ENCODE results near the gene OLIG2.
A peak's percentile ranks its signal among the peaks of the same experiment; 100 is the strongest.

Gene OLIG2

GRCh38 chr21:32990666-32991065 lies 35.1 kb upstream of the OLIG2 start:
- no peak for TF ChIP-seq CTCF (IDR thresholded peaks at IDR 0.05; ENCODE audit: borderline replicate concordance, control extremely low read depth, extremely low read depth, insufficient read depth, missing control alignments)
- no peak for DNase-seq (ENCODE audit: low spot score)
- in situ Hi-C loops (cut with MboI; ENCODE audit: low sequenced_read_pairs, unreplicated experiment) = no loop called here

- DNase-seq (ENCODE audit: low spot score) = no peak
- in situ Hi-C loops (cut with MboI; ENCODE audit: low sequenced_read_pairs, unreplicated experiment) = no loop called here
- TF ChIP-seq CTCF (IDR thresholded peaks at IDR 0.05; ENCODE audit: borderline replicate concordance, control extremely low read depth, extremely low read depth, insufficient read depth, missing control alignments) = no peak
Observed at GRCh38 chr21:32991361-32991760, 34.4 kb upstream of the OLIG2 start.

GRCh38 chr21:32993894-32994293 lies 31.8 kb upstream of the OLIG2 start:
- no peak for TF ChIP-seq CTCF (IDR thresholded peaks at IDR 0.05; ENCODE audit: borderline replicate concordance, control extremely low read depth, extremely low read depth, insufficient read depth, missing control alignments)
- no peak for DNase-seq (ENCODE audit: low spot score)
- in situ Hi-C loops (cut with MboI; ENCODE audit: low sequenced_read_pairs, unreplicated experiment) = no loop called here

- no peak for DNase-seq (ENCODE audit: low spot score)
- peak; percentile 16 for TF ChIP-seq CTCF (IDR thresholded peaks at IDR 0.05; ENCODE audit: borderline replicate concordance, control extremely low read depth, extremely low read depth, insufficient read depth, missing control alignments)
- in situ Hi-C loops (cut with MboI; ENCODE audit: low sequenced_read_pairs, unreplicated experiment) = no loop called here
Observed at GRCh38 chr21:32994305-32994704, 31.4 kb upstream of the OLIG2 start.

GRCh38 chr21:33007747-33008146 lies 18.0 kb upstream of the OLIG2 start:
- in situ Hi-C loops (cut with MboI; ENCODE audit: low sequenced_read_pairs, unreplicated experiment) = no loop called here
- no peak for DNase-seq (ENCODE audit: low spot score)
- TF ChIP-seq CTCF (IDR thresholded peaks at IDR 0.05; ENCODE audit: borderline replicate concordance, control extremely low read depth, extremely low read depth, insufficient read depth, missing control alignments) = no peak

- no peak for TF ChIP-seq CTCF (IDR thresholded peaks at IDR 0.05; ENCODE audit: borderline replicate concordance, control extremely low read depth, extremely low read depth, insufficient read depth, missing control alignments)
- in situ Hi-C loops (cut with MboI; ENCODE audit: low sequenced_read_pairs, unreplicated experiment) = no loop called here
- no peak for DNase-seq (ENCODE audit: low spot score)
Observed at GRCh38 chr21:33008333-33009051, 17.2 kb upstream of the OLIG2 start.
